Measurements from ENCODE around the gene KRT12. TPM values are rescaled to one million over a fixed set of nuclear protein-coding genes. Genes with fewer than 3 reads are reported as not detected.

The KRT12 gene
- total and polyA plus RNA-seq, 2 donors from 2014 or later = not detected

DNA sequence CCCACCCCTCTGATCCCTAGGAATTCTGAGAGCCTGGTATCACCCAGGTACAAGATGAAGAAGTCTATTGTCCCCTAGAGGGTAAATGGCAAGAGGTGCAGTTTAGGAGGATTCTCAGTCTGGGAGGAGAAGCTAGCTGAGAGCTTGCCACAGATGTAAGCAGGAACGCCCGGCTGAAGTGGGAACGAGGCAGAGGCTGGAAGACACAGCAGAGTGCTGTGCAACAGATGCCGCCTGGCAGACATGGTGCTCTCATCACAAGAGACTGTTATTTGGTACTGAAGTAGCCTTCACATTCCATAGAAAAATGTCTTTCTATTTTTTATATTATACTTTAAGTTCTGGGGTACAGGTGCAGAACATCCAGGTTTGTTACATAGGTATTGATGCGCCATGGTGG, 38.3 kb upstream of the KRT12 start:
- TF ChIP-seq, protein P1, sequence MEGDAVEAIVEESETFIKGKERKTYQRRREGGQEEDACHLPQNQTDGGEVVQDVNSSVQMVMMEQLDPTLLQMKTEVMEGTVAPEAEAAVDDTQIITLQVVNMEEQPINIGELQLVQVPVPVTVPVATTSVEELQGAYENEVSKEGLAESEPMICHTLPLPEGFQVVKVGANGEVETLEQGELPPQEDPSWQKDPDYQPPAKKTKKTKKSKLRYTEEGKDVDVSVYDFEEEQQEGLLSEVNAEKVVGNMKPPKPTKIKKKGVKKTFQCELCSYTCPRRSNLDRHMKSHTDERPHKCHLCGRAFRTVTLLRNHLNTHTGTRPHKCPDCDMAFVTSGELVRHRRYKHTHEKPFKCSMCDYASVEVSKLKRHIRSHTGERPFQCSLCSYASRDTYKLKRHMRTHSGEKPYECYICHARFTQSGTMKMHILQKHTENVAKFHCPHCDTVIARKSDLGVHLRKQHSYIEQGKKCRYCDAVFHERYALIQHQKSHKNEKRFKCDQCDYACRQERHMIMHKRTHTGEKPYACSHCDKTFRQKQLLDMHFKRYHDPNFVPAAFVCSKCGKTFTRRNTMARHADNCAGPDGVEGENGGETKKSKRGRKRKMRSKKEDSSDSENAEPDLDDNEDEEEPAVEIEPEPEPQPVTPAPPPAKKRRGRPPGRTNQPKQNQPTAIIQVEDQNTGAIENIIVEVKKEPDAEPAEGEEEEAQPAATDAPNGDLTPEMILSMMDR (IDR thresholded peaks at IDR 0.05; ENCODE audit: borderline replicate concordance, extremely low read depth, insufficient read depth) = no peak
- H3K9ac ChIP-seq (ENCODE audit: low read length in 3 of 3) = no peak overlapping the region
- no peaks in the 10 kb centered on the region for H3K4me1 ChIP-seq (ENCODE audit: control insufficient read depth in 2 of 3, insufficient read depth in 2 of 3, low read depth in 1 of 3, low read length in 3 of 3)
- DNase-seq = no peak
- no peak for FAIRE-seq
- H3K4me3 ChIP-seq (ENCODE audit: low read length in 3 of 3) = no peak overlapping the region
- no peak overlapping the region for H3K27ac ChIP-seq (ENCODE audit: low read depth in 2 of 2, low read length in 2 of 2)
- no peaks in the 10 kb centered on the region for H3K27me3 ChIP-seq (ENCODE audit: control insufficient read depth, insufficient read depth, low read length)
- intact Hi-C loops (cut with DNase I) = loop anchor here (10.0 kb wide), 1 partner anchor 739 kb away; no protein-coding TSS in a partner anchor
- no peaks in the 10 kb centered on the region for H3K9me3 ChIP-seq (ENCODE audit: control insufficient read depth in 2 of 3, insufficient read depth in 1 of 3, low read length in 3 of 3)
- no peaks in the 10 kb centered on the region for H3K36me3 ChIP-seq (ENCODE audit: control insufficient read depth in 2 of 3, insufficient read depth in 3 of 3, low read length in 3 of 3)

DNA sequence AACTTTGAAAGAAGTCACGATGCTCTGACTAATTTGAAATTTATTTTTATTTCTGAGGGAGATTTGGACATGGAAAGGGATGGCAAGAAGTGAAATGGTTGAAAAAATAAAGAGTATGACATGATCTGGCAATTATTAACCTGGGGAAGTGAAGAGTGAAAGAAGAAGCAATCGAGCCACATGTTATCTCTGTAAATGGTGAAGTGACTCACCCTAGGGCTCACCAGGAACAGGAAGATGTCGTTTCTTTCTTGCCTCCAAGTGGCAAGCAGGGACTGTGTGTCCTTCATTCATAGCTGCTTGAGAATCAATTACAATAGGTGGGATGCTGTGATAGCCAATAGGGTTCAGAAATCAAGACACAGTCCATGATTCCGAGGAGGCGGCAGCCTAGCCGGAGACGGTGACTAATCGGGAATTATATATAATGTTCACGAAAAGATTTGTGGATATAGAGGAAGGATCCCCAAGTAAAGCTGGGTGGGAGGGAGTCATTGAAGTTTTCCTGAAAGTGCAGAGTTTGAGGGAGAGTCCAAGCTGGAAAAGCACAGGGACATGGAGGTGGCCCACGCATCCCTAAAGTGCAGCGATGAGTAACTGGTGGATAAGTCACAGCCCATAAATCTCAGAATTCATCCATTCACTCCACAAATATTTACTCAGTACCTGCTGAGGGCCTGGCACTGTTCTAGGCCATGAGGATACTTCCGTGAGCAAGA, 36.3 kb upstream of the KRT12 start:
- H3K9me3 ChIP-seq (ENCODE audit: control insufficient read depth in 2 of 3, insufficient read depth in 1 of 3, low read length in 3 of 3) = no peaks in the 10 kb centered on the region
- peak overlapping the region in 1 of 2 donors; percentile 29 for H3K27ac ChIP-seq (ENCODE audit: low read depth in 2 of 2, low read length in 2 of 2)
- no peaks in the 10 kb centered on the region for H3K27me3 ChIP-seq (ENCODE audit: control insufficient read depth, insufficient read depth, low read length)
- TF ChIP-seq, protein P1 (IDR thresholded peaks at IDR 0.05; ENCODE audit: borderline replicate concordance, extremely low read depth, insufficient read depth) = no peak
- H3K4me3 ChIP-seq (ENCODE audit: low read length in 3 of 3) = no peak overlapping the region
- H3K9ac ChIP-seq (ENCODE audit: low read length in 3 of 3) = no peak overlapping the region
- intact Hi-C loops (cut with DNase I) = loop anchor here (10.0 kb wide), 1 partner anchor 742 kb away; no protein-coding TSS in a partner anchor
- no peaks in the 10 kb centered on the region for H3K4me1 ChIP-seq (ENCODE audit: control insufficient read depth in 2 of 3, insufficient read depth in 2 of 3, low read depth in 1 of 3, low read length in 3 of 3)
- no peaks in the 10 kb centered on the region for H3K36me3 ChIP-seq (ENCODE audit: control insufficient read depth in 2 of 3, insufficient read depth in 3 of 3, low read length in 3 of 3)
- peak in 4 of 5 donors; percentile 22 to 62 (median 42) for DNase-seq
- FAIRE-seq = no peak

- Histone ChIP-seq H3K9me3 (ENCODE audit: control insufficient read depth in 2 of 3, insufficient read depth in 1 of 3, low read length in 3 of 3) (no peaks in the 10 kb centered on the region), H3K9ac (ENCODE audit: low read length in 3 of 3) (no peak overlapping the region), H3K4me3 (ENCODE audit: low read length in 3 of 3) (no peak overlapping the region), H3K4me1 (ENCODE audit: control insufficient read depth in 2 of 3, insufficient read depth in 2 of 3, low read depth in 1 of 3, low read length in 3 of 3) (no peaks in the 10 kb centered on the region), H3K27ac (ENCODE audit: low read depth in 2 of 2, low read length in 2 of 2) (peak overlapping the region in 1 of 2 donors; percentile 48), H3K36me3 (ENCODE audit: control insufficient read depth in 2 of 3, insufficient read depth in 3 of 3, low read length in 3 of 3) (no peaks in the 10 kb centered on the region), H3K27me3 (ENCODE audit: control insufficient read depth, insufficient read depth, low read length) (no peaks in the 10 kb centered on the region)
- DNase-seq (no peak), FAIRE-seq (no peak)
- TF ChIP-seq, protein P1 (IDR thresholded peaks at IDR 0.05; ENCODE audit: borderline replicate concordance, extremely low read depth, insufficient read depth) = no peak
- intact Hi-C loops (cut with DNase I) = loop anchor here (10.0 kb wide), 1 partner anchor 742 kb away; no protein-coding TSS in a partner anchor
Measured at GRCh38 chr17:40902498-40902897, 35.5 kb upstream of the KRT12 start.
